GM12878 (cell line): ENCODE data around the gene GRIA4.

ENCODE experiments used
- BRCA1 ChIP-seq: IDR thresholded peaks from 2 replicates; pipeline ENCODE4 v1.6.1; 2011; ENCODE audit warnings: low read depth, low read length, improper control_type of control experiment
- CBFB ChIP-seq: IDR thresholded peaks from 2 replicates; pipeline ENCODE4 v1.6.1; 2016; ENCODE audit warnings: antibody characterized with exemption, low read depth
- CTCF ChIP-seq, 3 experiments: IDR thresholded peaks in 2 of 3; conservative IDR thresholded peaks in 1 of 3; 2 replicates each; pipeline ENCODE4 v1.5.1; 2011; ENCODE audit warnings: low read depth in 3 of 3, low read length in 3 of 3, mild to moderate bottlenecking in 3 of 3, control low read depth in 2 of 3, moderate library complexity in 2 of 3, inconsistent platforms in 1 of 3, mixed read lengths in 1 of 3; ENCODE audit not compliant: control insufficient read depth in 2 of 3, insufficient read depth in 1 of 3; ENCODE audit errors: extremely low read depth in 1 of 3
- E2F4 ChIP-seq: IDR thresholded peaks from 2 replicates; pipeline ENCODE4 v1.6.1; 2012; ENCODE audit warnings: low read depth, low read length, improper control_type of control experiment
- GATAD2B ChIP-seq: fragments of 450-650 bp; conservative IDR thresholded peaks from 2 replicates; pipeline ENCODE4 v1.6.1; 2017; ENCODE audit warnings: low read depth, mild to moderate bottlenecking, moderate library complexity
- NRF1 ChIP-seq: conservative IDR thresholded peaks from 2 replicates; pipeline ENCODE4 v1.6.1; 2011; ENCODE audit warnings: mild to moderate bottlenecking, low read depth, low read length, improper control_type of control experiment
- POLR2A ChIP-seq: IDR thresholded peaks from 2 replicates; pipeline ENCODE4 v1.6.1; 2011; ENCODE audit warnings: low read depth, mild to moderate bottlenecking, low read length
- RUNX3 ChIP-seq: IDR thresholded peaks from 2 replicates; pipeline ENCODE4 v1.6.1; 2012; ENCODE audit warnings: low read length, inconsistent platforms
- SPI1 ChIP-seq: IDR thresholded peaks from 2 replicates; pipeline ENCODE4 v1.6.1; 2011; ENCODE audit warnings: low read depth, mild to moderate bottlenecking, low read length, moderate library complexity, borderline replicate concordance; ENCODE audit not compliant: insufficient read depth
- ZNF384 ChIP-seq: IDR thresholded peaks from 2 replicates; pipeline ENCODE4 v1.6.1; 2012; ENCODE audit warnings: low read depth, mild to moderate bottlenecking, low read length, improper control_type of control experiment, borderline replicate concordance
- ZNF592 ChIP-seq: fragments of 450-650 bp; IDR thresholded peaks from 2 replicates; pipeline ENCODE4 v1.6.1; 2017; ENCODE audit warnings: mild to moderate bottlenecking, moderate library complexity

- no peak for TF ChIP-seq RUNX3
- no peak for TF ChIP-seq CBFB
- no peak for TF ChIP-seq E2F4
- no peak for TF ChIP-seq ZNF384
- no peak for TF ChIP-seq CTCF (IDR thresholded peaks at IDR 0.05 in 2 of 3, conservative IDR thresholded peaks at IDR 0.05 in 1 of 3; ENCODE audit: control insufficient read depth in 2 of 3, extremely low read depth in 1 of 3, insufficient read depth in 1 of 3, low read depth in 3 of 3, low read length in 3 of 3)
- no peak for TF ChIP-seq ZNF592
- TF ChIP-seq POLR2A, result no peak
- no peak for TF ChIP-seq BRCA1
- no peak for TF ChIP-seq GATAD2B
- no peak for TF ChIP-seq SPI1
- TF ChIP-seq NRF1, result no peak
These were observed 358.3 kb downstream of the GRIA4 start for GRCh38 chr11:105968021-105968697.
